ENCODE results near the gene PIBF1.
"Not testable (repeated sequence)": the region's sequence is repeated elsewhere in the genome, so short reads cannot be mapped to it uniquely, and the experiment has no call there.

Gene PIBF1

GRCh38 chr13:72932250-72932649 lies 150.3 kb downstream of the PIBF1 start:
- no peak for DNase-seq

GRCh38 chr13:72946267-72946666 lies 164.3 kb downstream of the PIBF1 start:
- not testable (repeated sequence) for DNase-seq

- DNase-seq, result no peak
These were observed 170.7 kb downstream of the PIBF1 start for GRCh38 chr13:72952529-72953141.

GRCh38 chr13:72953391-72953965 lies 171.5 kb downstream of the PIBF1 start:
- DNase-seq, result peak; percentile 27

GRCh38 chr13:72959643-72960042 lies 177.7 kb downstream of the PIBF1 start:
- DNase-seq, result no peak

- no peak for DNase-seq
These were observed 178.2 kb downstream of the PIBF1 start for GRCh38 chr13:72960114-72960513.

GRCh38 chr13:72960541-72960940 lies 178.6 kb downstream of the PIBF1 start:
- DNase-seq, result peak; percentile 68

GRCh38 chr13:72963762-72964161 lies 181.8 kb downstream of the PIBF1 start:
- DNase-seq, result no peak

- no peak for DNase-seq
These were observed 188.5 kb downstream of the PIBF1 start for GRCh38 chr13:72970301-72970880.

- no peak for DNase-seq
These were observed 189.0 kb downstream of the PIBF1 start for GRCh38 chr13:72970956-72971355.

- DNase-seq, result no peak
These were observed 191.3 kb downstream of the PIBF1 start for GRCh38 chr13:72973234-72973633.

GRCh38 chr13:72983085-72983768 lies 201.3 kb downstream of the PIBF1 start:
- no peak for DNase-seq

- DNase-seq, result no peak
These were observed 203.7 kb downstream of the PIBF1 start for GRCh38 chr13:72985610-72986009.

- no peak for DNase-seq
These were observed 204.3 kb downstream of the PIBF1 start for GRCh38 chr13:72986197-72986596.

GRCh38 chr13:72990953-72991352 lies 209.0 kb downstream of the PIBF1 start:
- no peak for DNase-seq

GRCh38 chr13:72998012-72998411 lies 216.1 kb downstream of the PIBF1 start:
- no peak for DNase-seq

- no peak for DNase-seq
These were observed 218.2 kb downstream of the PIBF1 start for GRCh38 chr13:73000027-73000674.

- no peak for DNase-seq
These were observed 220.0 kb downstream of the PIBF1 start for GRCh38 chr13:73001971-73002370.

GRCh38 chr13:73011751-73012150 lies 229.8 kb downstream of the PIBF1 start:
- DNase-seq, result no peak

GRCh38 chr13:73015805-73016204 lies 233.9 kb downstream of the PIBF1 start:
- no peak for DNase-seq

- no peak for DNase-seq
These were observed 236.4 kb downstream of the PIBF1 start for GRCh38 chr13:73018336-73018735.

- no peak for DNase-seq
These were observed 243.5 kb downstream of the PIBF1 start for GRCh38 chr13:73025217-73026012.

- DNase-seq, result no peak
These were observed 253.0 kb downstream of the PIBF1 start for GRCh38 chr13:73034901-73035300.
